Measurements from ENCODE around the gene SLC6A15. TPM values are rescaled to one million over a fixed set of nuclear protein-coding genes. Genes with fewer than 3 reads are reported as not detected.

The SLC6A15 gene
- total RNA-seq, 4 donors from 2014 or later = 0.89 to 4.0 (median 1.6) TPM

DNA sequence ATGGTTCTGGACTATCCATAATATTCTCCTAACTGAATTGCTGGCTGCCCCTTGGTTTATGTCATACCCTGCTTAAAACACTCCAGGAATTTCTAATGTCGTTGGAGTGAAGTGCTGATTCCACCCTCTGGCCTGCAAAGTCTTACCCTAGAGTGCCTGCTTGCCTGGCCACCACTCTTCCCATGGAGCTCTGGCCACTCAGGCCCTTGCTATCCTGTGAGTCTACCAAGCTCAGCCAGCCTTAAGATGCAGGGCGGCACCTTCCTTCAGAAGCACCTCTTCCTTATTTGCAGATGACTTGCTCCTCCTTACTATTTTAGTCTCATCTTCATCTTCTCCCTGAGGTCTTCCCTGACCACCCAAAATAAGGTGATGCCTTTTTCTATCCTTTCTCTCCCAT lies 35.3 kb downstream of the SLC6A15 start:
- no peaks in the 10 kb centered on the region for H3K27me3 ChIP-seq
- no peaks in the 10 kb centered on the region for H3K4me1 ChIP-seq
- WGBS, 2 donors = 46 to 47% methylated on average over 2 of the region's 2 CpGs
- TF ChIP-seq, protein P1, sequence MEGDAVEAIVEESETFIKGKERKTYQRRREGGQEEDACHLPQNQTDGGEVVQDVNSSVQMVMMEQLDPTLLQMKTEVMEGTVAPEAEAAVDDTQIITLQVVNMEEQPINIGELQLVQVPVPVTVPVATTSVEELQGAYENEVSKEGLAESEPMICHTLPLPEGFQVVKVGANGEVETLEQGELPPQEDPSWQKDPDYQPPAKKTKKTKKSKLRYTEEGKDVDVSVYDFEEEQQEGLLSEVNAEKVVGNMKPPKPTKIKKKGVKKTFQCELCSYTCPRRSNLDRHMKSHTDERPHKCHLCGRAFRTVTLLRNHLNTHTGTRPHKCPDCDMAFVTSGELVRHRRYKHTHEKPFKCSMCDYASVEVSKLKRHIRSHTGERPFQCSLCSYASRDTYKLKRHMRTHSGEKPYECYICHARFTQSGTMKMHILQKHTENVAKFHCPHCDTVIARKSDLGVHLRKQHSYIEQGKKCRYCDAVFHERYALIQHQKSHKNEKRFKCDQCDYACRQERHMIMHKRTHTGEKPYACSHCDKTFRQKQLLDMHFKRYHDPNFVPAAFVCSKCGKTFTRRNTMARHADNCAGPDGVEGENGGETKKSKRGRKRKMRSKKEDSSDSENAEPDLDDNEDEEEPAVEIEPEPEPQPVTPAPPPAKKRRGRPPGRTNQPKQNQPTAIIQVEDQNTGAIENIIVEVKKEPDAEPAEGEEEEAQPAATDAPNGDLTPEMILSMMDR (IDR thresholded peaks at IDR 0.05) = no peak
- TF ChIP-seq POLR2A (IDR thresholded peaks at IDR 0.05) = no peak
- no peak for DNase-seq
- H3K4me3 ChIP-seq (replicated peaks in 1 of 3) = no peak overlapping the region
- intact Hi-C loops (cut with DNase I) = loop anchor here (2.0 kb wide), 1 partner anchor 149 kb away; no protein-coding TSS in a partner anchor
- H3K27ac ChIP-seq = no peak overlapping the region
- no peaks in the 10 kb centered on the region for H3K9me3 ChIP-seq
- H3K36me3 ChIP-seq = no peaks in the 10 kb centered on the region

DNA sequence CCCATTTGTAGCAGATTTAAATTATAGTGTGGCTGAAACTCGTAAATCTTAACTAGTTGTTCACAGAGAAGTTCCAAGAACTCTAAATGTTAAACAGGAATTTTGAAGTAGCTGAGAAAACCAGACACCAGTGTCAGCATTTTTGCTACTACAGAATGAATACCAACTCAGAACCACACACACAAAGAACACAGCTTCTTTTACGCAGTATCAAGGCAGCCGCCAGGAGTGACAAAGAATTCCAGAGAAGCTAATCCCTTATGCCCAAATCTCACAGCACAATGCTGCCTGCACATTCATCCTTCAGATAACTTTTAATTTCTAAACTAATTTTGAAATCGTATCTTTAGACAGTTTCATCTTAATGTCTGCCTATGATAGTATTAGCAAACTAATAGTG lies 37.4 kb downstream of the SLC6A15 start:
- no peak for TF ChIP-seq POLR2A (IDR thresholded peaks at IDR 0.05)
- TF ChIP-seq, protein P1 (IDR thresholded peaks at IDR 0.05) = no peak
- H3K9me3 ChIP-seq = no peaks in the 10 kb centered on the region

DNA sequence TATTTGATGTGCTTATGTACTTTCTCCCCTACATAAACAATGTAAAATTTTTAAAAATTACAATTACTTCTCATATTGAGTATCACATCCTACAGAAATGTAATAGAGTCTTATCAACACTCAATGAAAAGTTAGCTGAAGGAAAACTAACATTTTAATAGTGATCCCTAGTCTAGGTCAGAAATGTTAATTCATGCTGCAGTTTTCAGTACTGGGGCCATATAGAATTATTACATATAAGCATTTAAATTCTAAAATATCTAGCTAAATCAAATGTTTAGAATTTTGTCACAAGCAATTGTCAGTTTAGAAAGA lies 37.8 kb downstream of the SLC6A15 start:
- no peaks in the 10 kb centered on the region for H3K4me1 ChIP-seq
- H3K27ac ChIP-seq = no peak overlapping the region
- no peaks in the 10 kb centered on the region for H3K9me3 ChIP-seq
- TF ChIP-seq, protein P1 (IDR thresholded peaks at IDR 0.05) = peak in 2 of 6 experiments; percentile 1 to 4
- TF ChIP-seq POLR2A (IDR thresholded peaks at IDR 0.05) = no peak
- H3K36me3 ChIP-seq = no peaks in the 10 kb centered on the region
- intact Hi-C loops (cut with DNase I) = no loop called here
- no peak overlapping the region for H3K4me3 ChIP-seq (replicated peaks in 1 of 3)
- no peak for DNase-seq
- no peaks in the 10 kb centered on the region for H3K27me3 ChIP-seq

More for the DNA sequence above, 37.4 kb downstream of the SLC6A15 start:
- no peaks in the 10 kb centered on the region for H3K4me1 ChIP-seq
- intact Hi-C loops (cut with DNase I) = no loop called here
- no peak overlapping the region for H3K27ac ChIP-seq
- no peak overlapping the region for H3K4me3 ChIP-seq (replicated peaks in 1 of 3)
- no peaks in the 10 kb centered on the region for H3K27me3 ChIP-seq
- no peaks in the 10 kb centered on the region for H3K36me3 ChIP-seq
- 56 to 61% methylated on average over 4 of the region's 4 CpGs for WGBS, 2 donors
- DNase-seq = no peak

DNA sequence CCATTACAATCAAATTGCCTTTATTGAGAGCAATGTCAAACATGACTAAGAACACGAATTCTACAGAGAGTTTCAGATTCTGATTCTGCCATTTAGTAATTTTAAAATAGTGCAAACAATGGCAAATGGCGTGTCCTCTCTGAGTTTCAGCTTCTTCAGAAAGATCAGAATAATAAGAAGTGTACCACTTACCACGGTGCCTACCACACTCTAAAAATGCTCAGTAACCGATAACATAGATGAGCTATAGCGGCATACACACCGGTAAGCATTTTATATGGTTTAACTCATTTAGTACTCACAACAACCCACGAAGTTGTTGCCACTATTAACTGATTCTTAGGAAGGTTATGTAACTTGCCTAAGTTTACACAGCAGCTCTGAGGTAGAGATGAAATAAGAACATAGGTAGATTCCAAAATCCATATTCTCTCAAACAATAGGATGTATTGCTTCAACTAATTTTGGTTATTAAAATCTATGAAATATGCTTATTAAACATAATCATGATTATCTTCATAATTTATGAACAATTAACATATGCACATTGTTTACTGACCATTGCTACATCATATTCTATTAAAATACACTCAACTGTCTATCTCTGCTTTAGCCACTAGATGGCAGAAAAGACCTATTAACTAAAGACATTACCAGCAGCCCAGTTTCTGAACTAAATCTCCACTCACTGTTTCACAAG lies 38.3 kb downstream of the SLC6A15 start:
- Histone ChIP-seq H3K27ac (no peak overlapping the region), H3K9me3 (no peaks in the 10 kb centered on the region)
- 49 to 55% methylated on average over 7 of the region's 7 CpGs for WGBS, 2 donors

DNA sequence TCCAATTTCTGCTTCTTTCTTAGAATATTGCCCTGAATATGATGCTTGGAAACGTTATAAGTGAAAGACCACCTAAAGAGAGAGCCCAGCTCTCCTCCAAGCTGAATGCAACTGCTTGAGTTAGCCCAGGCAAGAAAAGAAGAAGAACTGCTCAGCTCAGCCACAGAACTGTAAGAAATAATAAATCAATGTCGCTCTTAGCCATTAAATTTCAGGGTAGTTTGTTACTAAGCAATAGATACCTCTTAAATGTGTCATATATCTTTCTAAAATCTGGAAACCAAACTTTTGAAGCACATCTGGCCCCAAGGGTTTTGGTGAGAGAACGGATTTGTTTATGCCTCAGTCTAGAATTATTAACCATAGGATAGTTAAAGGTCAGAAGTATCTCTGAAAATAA lies 50.4 kb downstream of the SLC6A15 start:
- Histone ChIP-seq H3K27me3 (no peaks in the 10 kb centered on the region), H3K4me3 (replicated peaks in 1 of 3) (no peak overlapping the region), H3K27ac (no peak overlapping the region), H3K9me3 (no peaks in the 10 kb centered on the region), H3K36me3 (no peaks in the 10 kb centered on the region), H3K4me1 (no peaks in the 10 kb centered on the region)
- no peak for DNase-seq
- intact Hi-C loops (cut with DNase I) = no loop called here
- 72 to 74% methylated on average over 3 of the region's 3 CpGs for WGBS, 2 donors
- TF ChIP-seq, protein P1 (IDR thresholded peaks at IDR 0.05) = no peak
- no peak for TF ChIP-seq POLR2A (IDR thresholded peaks at IDR 0.05)

More for the DNA sequence above, 38.3 kb downstream of the SLC6A15 start:
- TF ChIP-seq, protein P1 (IDR thresholded peaks at IDR 0.05) = peak; percentile 27 to 81 (median 64)
- no peak for TF ChIP-seq POLR2A (IDR thresholded peaks at IDR 0.05)
- DNase-seq = no peak
- intact Hi-C loops (cut with DNase I) = no loop called here
- Histone ChIP-seq H3K27me3 (no peaks in the 10 kb centered on the region), H3K4me1 (no peaks in the 10 kb centered on the region), H3K36me3 (no peaks in the 10 kb centered on the region), H3K4me3 (replicated peaks in 1 of 3) (no peak overlapping the region)
